Pancreas (tissue), 10 donors: Measurements from ENCODE around the gene ESR1. TPM values are rescaled to one million over a fixed set of nuclear protein-coding genes. Genes with fewer than 3 reads are reported as not detected.

Experiments used
- ATAC-seq, 4 donors: fragments of 200-7000 bp; cut with Tn5 transposase; one replicate each; pipeline versions ENCODE4 v1.8.0 to v1.9.1; 2020; ENCODE audit warnings: mild to moderate bottlenecking in 4 of 4, moderate library complexity in 4 of 4
- DNase-seq, 6 donors: peaks; one replicate each; pipeline ENCODE4 v3.0.0-alpha.2; 2020
- FAIRE-seq: peaks from 2 replicates; lab custom pipeline; 2012; peaks lifted over from hg19 to GRCh38; lab: Jason Lieb, UNC
- H3K27ac ChIP-seq, 4 donors: fragments of 200-600 bp; sonication (generic); 1 replicate in 3 of 4; 2 replicates in 1 of 4; pipeline versions ENCODE4 v1.5.0 to v1.8.0; 2020
- H3K27me3 ChIP-seq, 4 donors: fragments of 200-600 bp; one replicate each; pipeline ENCODE4 v1.8.0; 2021
- H3K36me3 ChIP-seq, 3 donors: fragments of 200-600 bp; sonication (generic) in 1 of 3; one replicate each; pipeline versions ENCODE4 v1.5.0 to v1.8.0; 2020 to 2021
- H3K4me1 ChIP-seq, 3 donors: fragments of 200-600 bp; one replicate each; pipeline ENCODE4 v1.8.0; 2021
- H3K4me3 ChIP-seq, 4 donors: fragments of 200-600 bp; sonication (generic) in 2 of 4; one replicate each; pipeline versions ENCODE4 v1.5.0 to v1.8.0; 2020 to 2021
- H3K9me3 ChIP-seq, 4 donors: fragments of 200-600 bp; one replicate each; pipeline ENCODE4 v1.8.0; 2021
- CTCF ChIP-seq, 4 donors: fragments of 200-600 bp; sonication (generic) in 3 of 4; IDR thresholded peaks; one replicate each; pipeline versions ENCODE4 v1.5.0 to v1.8.0; 2021; ENCODE audit warnings: antibody characterized with exemption in 4 of 4
- WGBS, 2 donors: extraction: QIAGEN DNeasy Blood & Tissue Kit; methylation state at CpG; one replicate each; pipeline ENCODE4 v1.1.7; 2013; 5-methylcytosine and 5-hydroxymethylcytosine counted together
- intact Hi-C, 3 donors: fragments of 100-400 bp; cut with DNase I; formaldehyde crosslinking; loops; one replicate each; pipeline versions ENCODE4 v1.11.1 to v1.14.2; 2022
- polyA plus RNA-seq, 2 donors: library from polyadenylated mRNA; stranded (reverse); fragments of 200-250 nt; gene quantifications; one replicate each; pipeline ENCODE4 v1.2.3, GENCODE V29; 2013
- total RNA-seq, 6 donors: library from RNA; stranded (reverse); fragmentation: NEBNext Ultra II Directional in 4 of 6; extraction: Animal tissue kit (Norgen Biotek cat#: 25700) in 4 of 6; gene quantifications; one replicate each; pipeline versions ENCODE4 v1.2.1 to v1.2.4, GENCODE V29; 2021 to 2023
- donor health status: healthy with polysubstance abuse.
- donor health status: DM: no; HTN: no; CAD: no; lungs with moderate emphysema.
- donor health status: DM: no; HTN: no; CAD: no.
- donor health status: control.
- donor health status: control.
- donor health status: Bipolar disorder and iron deficiency.
- donor health status: DM: yes; HTN: yes; CAD: no.
- donor health status: DM: no; HTN: no; CAD: no.
- donor health status: DM: no; HTN: no; CAD: no.
- donor health status: DM: yes; HTN: yes; CAD: no.

The ESR1 gene
- total and polyA plus RNA-seq, 8 donors = 0.19 to 1.0 (median 0.41) TPM

- no peak for TF ChIP-seq CTCF (IDR thresholded peaks at IDR 0.05)
- intact Hi-C loops = no loop called here
- Histone ChIP-seq H3K36me3 (no peaks in the 10 kb centered on the region), H3K9me3 (no peaks in the 10 kb centered on the region), H3K27ac (no peak overlapping the region), H3K4me3 (no peak overlapping the region), H3K27me3 (no peaks in the 10 kb centered on the region), H3K4me1 (no peaks in the 10 kb centered on the region)
- DNase-seq (no peak), ATAC-seq (no peak), FAIRE-seq (no peak)
- WGBS, 2 donors = 47 to 52% methylated on average over 2 of the region's 2 CpGs
Measured at GRCh38 chr6:152059909-152060308, 252.4 kb downstream of the ESR1 start.

GRCh38 chr6:152062476-152062875, 255.0 kb downstream of the ESR1 start:
- TF ChIP-seq CTCF (IDR thresholded peaks at IDR 0.05) = no peak
- FAIRE-seq (no peak), DNase-seq (no peak), ATAC-seq (no peak)
- Histone ChIP-seq H3K27ac (no peak overlapping the region), H3K27me3 (no peaks in the 10 kb centered on the region), H3K9me3 (no peaks in the 10 kb centered on the region), H3K36me3 (no peaks in the 10 kb centered on the region), H3K4me3 (no peak overlapping the region), H3K4me1 (no peaks in the 10 kb centered on the region)
- WGBS, 2 donors = 37 to 44% methylated on average over 5 of the region's 5 CpGs
- intact Hi-C loops = no loop called here

DNA sequence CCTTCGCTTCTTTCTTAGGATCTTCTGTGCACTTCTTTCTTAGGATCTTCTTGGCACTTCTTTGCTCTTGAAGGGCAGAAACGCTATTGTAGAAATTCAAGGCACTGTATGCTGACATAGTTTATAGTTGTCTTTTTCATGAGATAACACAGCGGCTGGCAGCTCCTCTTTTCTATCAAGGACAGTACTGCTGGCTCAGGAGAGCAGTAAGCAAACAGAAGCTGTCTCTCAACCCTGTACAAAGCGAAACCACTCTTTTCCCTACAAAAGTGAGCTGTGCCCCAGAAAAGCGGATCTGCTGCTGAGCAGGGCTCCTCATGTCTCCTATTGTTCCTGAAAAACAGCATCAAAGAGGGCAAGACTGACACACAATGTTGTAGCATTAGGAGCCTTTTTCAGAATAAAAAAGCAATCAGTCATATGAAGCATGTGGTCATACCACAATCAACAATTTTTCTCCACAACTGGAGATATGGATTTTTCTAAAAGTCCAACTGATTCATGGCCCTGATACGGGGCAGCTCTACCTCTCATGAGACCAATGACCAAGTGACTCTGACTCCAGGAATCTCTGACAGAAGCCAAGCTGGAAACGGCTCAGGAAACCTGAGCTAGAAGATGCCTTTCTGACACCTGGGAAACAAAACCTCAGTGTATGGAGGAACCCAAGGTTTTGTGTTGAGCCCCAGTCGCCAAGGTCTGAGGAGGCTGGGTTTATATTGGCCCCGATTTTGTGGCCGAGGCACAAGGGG, 255.9 kb downstream of the ESR1 start:
- 56 to 65% methylated on average over 10 of the region's 10 CpGs for WGBS, 2 donors
- Histone ChIP-seq H3K27ac (no peak overlapping the region), H3K4me1 (no peaks in the 10 kb centered on the region), H3K27me3 (no peaks in the 10 kb centered on the region), H3K9me3 (no peaks in the 10 kb centered on the region), H3K4me3 (no peak overlapping the region), H3K36me3 (no peaks in the 10 kb centered on the region)
- ATAC-seq (peak in 2 of 4 donors; percentile 37 to 41), FAIRE-seq (no peak), DNase-seq (no peak)
- TF ChIP-seq CTCF (IDR thresholded peaks at IDR 0.05) = no peak
- intact Hi-C loops = no loop called here

GRCh38 chr6:152068622-152069261, 261.3 kb downstream of the ESR1 start:
- Histone ChIP-seq H3K36me3 (no peaks in the 10 kb centered on the region), H3K9me3 (no peaks in the 10 kb centered on the region), H3K27me3 (no peaks in the 10 kb centered on the region), H3K27ac (no peak overlapping the region), H3K4me3 (no peak overlapping the region), H3K4me1 (no peaks in the 10 kb centered on the region)
- 49 to 53% methylated on average over 4 of the region's 4 CpGs for WGBS, 2 donors
- no peak for TF ChIP-seq CTCF (IDR thresholded peaks at IDR 0.05)
- DNase-seq = no peak
- FAIRE-seq = no peak
- ATAC-seq = peak in 1 of 4 donors; percentile 25
- intact Hi-C loops = no loop called here

GRCh38 chr6:152070556-152070955, 263.1 kb downstream of the ESR1 start:
- DNase-seq (no peak), FAIRE-seq (no peak), ATAC-seq (no peak)
- WGBS, 2 donors = 63 to 71% methylated on average over 5 of the region's 5 CpGs
- H3K4me1 ChIP-seq = no peaks in the 10 kb centered on the region
- no peak overlapping the region for H3K27ac ChIP-seq
- intact Hi-C loops = no loop called here
- no peaks in the 10 kb centered on the region for H3K9me3 ChIP-seq
- no peak for TF ChIP-seq CTCF (IDR thresholded peaks at IDR 0.05)
- H3K36me3 ChIP-seq = no peaks in the 10 kb centered on the region
- H3K27me3 ChIP-seq = no peaks in the 10 kb centered on the region
- H3K4me3 ChIP-seq = no peak overlapping the region
